GM18907 (cell line): ENCODE results near the gene ZNF516.

Experiments used
- ATAC-seq: cut with Tn5 transposase; IDR thresholded peaks from one replicate; pipeline ENCODE4 v1.9.1; 2021; ENCODE audit warnings: mild to moderate bottlenecking, moderate library complexity; ENCODE audit not compliant: unreplicated experiment

Gene ZNF516

GRCh38 chr18:76426737-76427305, 68.2 kb downstream of the ZNF516 start:
- ATAC-seq: no peak

- no peak for ATAC-seq
Measured at GRCh38 chr18:76425146-76426131, 69.6 kb downstream of the ZNF516 start.

GRCh38 chr18:76422838-76423237, 72.2 kb downstream of the ZNF516 start:
- ATAC-seq: no peak

GRCh38 chr18:76422121-76422520, 72.9 kb downstream of the ZNF516 start:
- ATAC-seq: no peak

- ATAC-seq: no peak
Measured at GRCh38 chr18:76421685-76422078, 73.4 kb downstream of the ZNF516 start.

- ATAC-seq: no peak
Measured at GRCh38 chr18:76420898-76421684, 74.0 kb downstream of the ZNF516 start.

GRCh38 chr18:76419811-76420210, 75.2 kb downstream of the ZNF516 start:
- no peak for ATAC-seq

- no peak for ATAC-seq
Measured at GRCh38 chr18:76416911-76417310, 78.1 kb downstream of the ZNF516 start.

- ATAC-seq: no peak
Measured at GRCh38 chr18:76414936-76415621, 80.0 kb downstream of the ZNF516 start.

GRCh38 chr18:76412818-76413565, 82.0 kb downstream of the ZNF516 start:
- no peak for ATAC-seq

- ATAC-seq: no peak
Measured at GRCh38 chr18:76412010-76412817, 82.8 kb downstream of the ZNF516 start.

- ATAC-seq: peak; percentile 81
Measured at GRCh38 chr18:76410660-76411417, 84.2 kb downstream of the ZNF516 start.

GRCh38 chr18:76410033-76410432, 85.0 kb downstream of the ZNF516 start:
- no peak for ATAC-seq

- no peak for ATAC-seq
Measured at GRCh38 chr18:76408480-76409067, 86.5 kb downstream of the ZNF516 start.

GRCh38 chr18:76407681-76408080, 87.4 kb downstream of the ZNF516 start:
- no peak for ATAC-seq

- ATAC-seq: no peak
Measured at GRCh38 chr18:76406791-76407190, 88.3 kb downstream of the ZNF516 start.

- ATAC-seq: no peak
Measured at GRCh38 chr18:76405681-76406356, 89.2 kb downstream of the ZNF516 start.

GRCh38 chr18:76405280-76405679, 89.8 kb downstream of the ZNF516 start:
- no peak for ATAC-seq
